HG03175 (cell line): ENCODE results near the gene CALML4.
A peak's percentile ranks its signal among the peaks of the same experiment; 100 is the strongest.
"Not testable (repeated sequence)": the region's sequence is repeated elsewhere in the genome, so short reads cannot be mapped to it uniquely, and the experiment has no call there.

Experiments
- ATAC-seq: cut with Tn5 transposase; IDR thresholded peaks from one replicate; pipeline ENCODE4 v1.9.1; 2021; ENCODE audit warnings: mild to moderate bottlenecking, moderate library complexity; ENCODE audit not compliant: unreplicated experiment

The CALML4 gene, protein sequence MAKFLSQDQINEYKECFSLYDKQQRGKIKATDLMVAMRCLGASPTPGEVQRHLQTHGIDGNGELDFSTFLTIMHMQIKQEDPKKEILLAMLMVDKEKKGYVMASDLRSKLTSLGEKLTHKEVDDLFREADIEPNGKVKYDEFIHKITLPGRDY

DNA sequence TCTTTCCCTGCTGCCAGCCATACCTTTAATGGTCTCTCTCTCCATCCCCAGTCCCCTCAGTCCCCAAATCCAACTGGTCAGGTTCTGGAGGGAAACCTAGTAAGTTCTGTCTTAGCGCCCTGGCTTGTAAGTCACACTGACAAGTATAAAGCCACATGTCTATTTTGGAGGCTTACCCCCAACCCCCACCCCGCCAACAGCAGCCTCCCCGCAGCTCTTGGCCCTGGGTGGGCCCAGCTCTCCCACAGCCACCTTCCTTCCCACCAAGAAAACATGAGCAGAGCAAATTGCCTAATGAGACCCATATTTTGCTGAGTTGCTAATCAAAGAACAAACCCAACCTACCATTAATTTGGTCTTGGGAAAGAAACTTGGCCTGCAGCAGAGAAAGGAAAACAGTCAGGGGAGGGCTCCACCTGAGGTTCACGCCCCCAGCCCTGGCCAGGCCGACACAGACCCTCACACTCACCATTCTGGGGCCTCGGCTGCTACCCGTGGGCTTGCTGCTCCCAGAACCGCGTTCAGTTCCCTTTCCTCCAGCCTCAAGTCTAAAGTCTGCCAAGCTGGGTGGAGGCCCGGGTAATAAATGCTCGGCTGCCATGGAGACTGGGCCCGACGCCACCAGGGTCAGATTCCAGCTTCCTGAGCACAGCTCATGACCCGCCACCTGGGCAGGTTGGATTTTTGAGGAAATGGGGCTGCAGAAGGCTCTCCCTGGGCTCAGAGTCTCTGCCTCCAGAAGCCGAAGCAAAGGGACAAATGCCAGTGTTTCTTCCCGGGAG, at the start of gene CALML4:
TSS of gene CALML4 (minus strand) at position 557 of the 782 bp plus-strand sequence. CDS start at position 472, 85 bp downstream.
- no peak for ATAC-seq

DNA sequence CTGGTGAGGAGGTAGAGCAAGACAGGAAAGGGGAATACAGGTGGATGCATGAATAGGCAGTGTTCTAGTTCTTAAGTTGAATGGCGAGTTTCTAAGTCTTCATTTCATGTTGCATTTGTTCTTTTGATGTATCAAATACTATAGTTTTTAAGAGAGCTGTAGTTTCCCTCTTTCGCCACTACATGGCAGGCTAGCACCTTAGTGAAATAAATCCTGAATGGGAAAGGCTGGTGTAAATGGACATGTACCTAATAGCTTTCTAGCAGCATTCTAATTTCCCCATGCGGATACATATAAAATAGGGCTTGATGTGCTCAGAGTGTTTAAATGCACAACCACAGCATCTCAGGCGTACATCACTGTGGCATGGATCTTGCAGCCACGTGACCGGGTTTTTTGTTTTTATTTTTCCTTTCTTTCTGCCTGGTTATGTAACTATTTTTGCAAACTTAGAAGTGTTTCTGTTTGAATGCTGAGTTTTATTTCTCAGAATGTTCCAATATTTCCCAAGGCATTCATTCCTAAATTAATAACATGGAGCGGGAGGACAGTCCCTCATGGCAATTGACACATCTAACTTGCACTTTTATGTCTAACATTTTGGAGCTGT, 47.9 kb upstream of the CALML4 start:
- no peak for ATAC-seq

DNA sequence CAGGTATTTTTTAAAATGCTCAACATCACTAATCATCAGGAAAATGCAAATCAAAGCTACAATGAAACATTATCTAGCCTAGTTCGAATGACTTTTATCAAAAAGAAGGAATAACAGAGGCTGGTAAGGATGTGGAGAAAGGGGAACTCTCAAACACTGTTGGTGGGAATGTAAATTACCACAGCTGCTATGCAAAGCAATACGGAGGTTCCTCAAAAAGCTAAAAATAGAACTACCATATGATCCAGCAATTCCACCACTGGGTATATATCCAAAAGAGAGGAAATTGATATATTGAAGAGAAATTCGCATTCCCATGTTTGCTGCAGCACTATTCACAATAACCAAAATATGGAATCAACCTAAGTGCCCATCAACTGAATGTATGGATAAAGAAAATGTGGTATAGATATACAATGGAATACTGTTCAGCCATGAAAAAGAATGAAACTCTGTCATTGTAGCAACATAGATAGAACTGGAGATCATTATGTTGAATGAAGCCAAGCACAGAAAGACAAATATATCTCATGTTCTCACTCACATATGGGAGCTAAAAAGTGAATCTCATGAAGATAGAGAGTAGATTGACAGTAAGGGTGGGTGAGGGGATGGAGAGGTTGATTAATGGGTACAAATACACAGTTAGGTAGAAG, 44.1 kb upstream of the CALML4 start:
- no peak for ATAC-seq

- no peak for ATAC-seq
Observed at GRCh38 chr15:68244235-68244634, 39.1 kb upstream of the CALML4 start.

DNA sequence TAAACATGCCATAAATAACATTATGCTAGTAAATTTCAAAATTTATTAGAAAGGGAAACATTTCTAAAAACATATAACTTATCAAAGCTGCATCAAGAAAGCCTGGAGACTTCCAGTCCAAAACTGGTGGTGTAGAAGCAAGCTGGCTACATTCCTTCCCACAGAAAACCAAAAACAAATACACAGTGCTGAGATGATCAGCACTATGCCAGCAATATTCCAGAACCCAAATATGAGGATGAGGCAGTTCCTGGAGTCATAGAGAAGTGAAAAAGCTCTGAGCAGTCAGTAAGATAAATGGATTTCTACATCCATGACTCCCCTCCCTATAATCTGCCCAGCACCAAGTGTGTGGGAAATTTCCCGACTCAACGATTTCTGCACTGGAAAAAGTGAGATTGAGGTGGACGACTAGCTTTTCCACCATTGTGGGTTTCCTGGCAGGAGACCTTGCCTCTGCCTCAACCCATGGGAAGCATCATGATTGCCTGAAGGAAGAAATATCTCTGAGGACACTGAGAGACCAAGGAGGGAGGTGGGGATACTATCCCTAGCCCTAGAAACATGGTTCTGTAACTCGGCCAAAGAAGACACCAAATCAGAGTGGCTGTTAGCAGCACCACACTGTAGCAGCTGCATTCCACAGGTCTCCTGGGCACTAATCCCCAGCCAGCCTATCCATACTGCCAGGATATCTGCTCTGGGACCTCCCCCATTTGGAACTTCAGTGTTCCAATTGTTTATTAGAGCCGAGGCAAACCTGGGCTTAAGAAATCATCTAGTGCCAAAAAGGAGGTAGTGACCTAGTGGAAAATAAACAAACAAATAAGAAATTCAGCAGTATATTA, 36.2 kb upstream of the CALML4 start:
- no peak for ATAC-seq

GRCh38 chr15:68239025-68239424, 33.9 kb upstream of the CALML4 start:
- no peak for ATAC-seq

- ATAC-seq, result no peak
Observed at GRCh38 chr15:68235022-68235421, 29.9 kb upstream of the CALML4 start.

DNA sequence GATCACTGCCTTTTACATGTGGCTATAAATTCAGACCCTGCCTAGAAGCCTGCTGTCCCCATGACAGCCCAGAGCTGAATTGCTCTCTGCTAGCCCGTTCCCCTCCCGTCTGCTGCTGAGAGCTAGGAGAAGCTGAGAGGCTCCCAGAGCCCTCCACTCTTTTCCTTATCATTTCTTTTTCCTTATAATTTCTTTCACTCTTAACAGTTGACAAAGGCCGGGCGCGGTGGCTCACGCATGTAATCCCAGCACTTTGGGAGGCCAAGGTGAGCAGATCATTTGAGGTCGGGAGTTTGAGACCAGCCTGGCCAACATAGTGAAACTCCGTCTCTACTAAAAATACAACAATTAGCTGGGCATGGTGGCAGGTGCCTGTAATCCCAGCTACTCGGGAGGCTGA, 29.4 kb upstream of the CALML4 start:
- not testable (repeated sequence) for ATAC-seq

- ATAC-seq, result no peak
Observed at GRCh38 chr15:68234060-68234459, 28.9 kb upstream of the CALML4 start.

GRCh38 chr15:68232937-68233336, 27.8 kb upstream of the CALML4 start:
- no peak for ATAC-seq

- ATAC-seq, result no peak
Observed at GRCh38 chr15:68232449-68232848, 27.3 kb upstream of the CALML4 start.

DNA sequence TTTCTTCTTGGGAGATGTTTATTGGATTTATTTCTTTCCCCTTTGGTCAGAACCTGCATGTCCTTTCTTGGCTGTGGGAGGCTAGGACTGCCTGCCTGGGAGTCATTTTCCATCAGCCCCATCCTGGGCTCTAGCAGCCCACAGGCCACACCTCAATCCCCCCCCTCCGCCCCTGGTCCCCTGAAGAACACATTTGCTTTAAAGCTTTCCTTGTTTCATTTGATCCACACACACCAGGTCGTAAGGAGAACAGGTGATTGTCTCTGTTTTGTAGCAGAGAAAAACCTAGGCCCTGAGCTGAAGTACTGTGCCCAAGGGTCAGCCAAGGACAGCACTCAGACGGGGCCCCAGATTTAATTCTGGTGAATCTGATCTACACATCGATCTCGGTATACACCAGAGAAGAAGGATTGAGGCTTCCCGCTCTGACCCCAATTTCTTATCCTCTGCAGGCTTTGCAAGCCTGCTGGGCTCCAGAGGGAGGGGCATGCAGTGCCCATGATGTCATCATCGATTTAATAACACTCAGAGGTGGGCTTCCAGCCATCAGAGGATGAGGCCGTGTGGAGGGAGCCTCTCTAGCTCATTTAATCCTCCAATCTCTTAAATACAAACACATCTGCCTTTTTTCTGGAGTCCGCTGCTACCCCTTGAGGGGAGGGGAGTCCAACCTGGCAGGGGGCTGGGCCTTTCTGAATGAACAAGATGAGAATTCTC, 26.1 kb upstream of the CALML4 start:
- ATAC-seq, result no peak

GRCh38 chr15:68230157-68231100, 25.3 kb upstream of the CALML4 start:
- no peak for ATAC-seq

- ATAC-seq, result peak; percentile 74
Observed at GRCh38 chr15:68229386-68230156, 24.4 kb upstream of the CALML4 start, which contains the start of gene CLN6. Gene CLN6 (minus strand): TSS chr15:68229728. CDS start chr15:68229584, 144 bp downstream.

DNA sequence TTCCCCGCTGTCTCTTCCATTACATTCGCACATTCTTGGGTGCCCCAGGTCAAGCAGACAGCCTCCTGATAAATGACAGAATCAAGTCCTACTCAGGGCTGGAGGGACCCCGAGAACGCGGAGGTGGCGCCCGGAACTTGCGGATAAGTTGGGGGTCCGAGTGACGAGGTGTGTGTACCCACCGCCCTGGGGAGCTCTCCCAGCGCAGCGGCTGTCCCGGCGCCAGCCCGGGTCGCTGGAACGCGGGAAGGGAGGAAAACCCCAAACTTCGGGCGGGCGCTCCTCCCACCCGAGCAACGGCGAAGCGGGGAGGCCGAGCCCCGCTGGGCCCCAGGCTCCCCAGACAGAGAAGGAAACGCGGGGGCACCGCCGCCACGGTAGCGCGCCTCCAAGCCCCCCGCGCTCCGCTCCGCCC, 23.8 kb upstream of the CALML4 start:
- ATAC-seq, result peak; percentile 1

DNA sequence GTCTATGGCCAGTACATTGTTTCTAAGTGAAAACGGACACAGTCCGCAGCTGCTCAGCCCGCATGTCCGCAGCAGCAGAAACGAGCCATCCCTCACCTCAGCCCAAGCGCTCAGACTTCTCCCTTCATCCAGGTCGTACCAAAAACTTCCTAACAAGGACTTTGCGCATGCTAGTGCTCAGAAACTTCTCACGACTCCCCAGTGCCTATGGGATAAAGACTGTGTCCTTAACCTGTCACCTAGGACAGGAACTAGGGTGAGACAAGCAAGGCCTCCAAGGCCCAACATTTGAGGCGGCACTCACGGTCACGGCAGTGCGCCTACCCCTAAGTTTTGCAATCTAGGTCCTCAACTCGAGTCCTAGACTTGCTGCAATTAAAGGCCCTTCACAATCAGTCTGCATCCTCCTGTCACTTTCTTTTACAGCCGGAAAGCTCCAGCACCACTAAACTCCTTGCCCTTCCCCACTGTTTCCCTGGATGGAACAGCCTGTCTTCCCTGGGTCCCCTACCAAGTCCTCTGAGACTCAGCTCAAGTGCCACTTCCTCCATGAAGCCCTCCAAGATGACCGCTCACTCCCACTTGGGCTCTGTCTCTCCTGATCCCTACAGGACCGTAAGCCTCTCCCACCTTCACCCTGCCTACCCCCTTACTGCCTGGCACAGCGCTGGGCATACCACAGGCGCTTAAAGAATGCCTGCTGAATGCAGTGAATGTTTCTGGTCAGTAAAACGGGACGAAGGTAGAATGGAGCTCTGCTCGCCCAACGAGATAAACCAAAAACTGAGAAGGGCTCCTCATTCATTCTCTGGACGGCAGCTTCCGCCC, 23.2 kb upstream of the CALML4 start:
- ATAC-seq, result no peak

DNA sequence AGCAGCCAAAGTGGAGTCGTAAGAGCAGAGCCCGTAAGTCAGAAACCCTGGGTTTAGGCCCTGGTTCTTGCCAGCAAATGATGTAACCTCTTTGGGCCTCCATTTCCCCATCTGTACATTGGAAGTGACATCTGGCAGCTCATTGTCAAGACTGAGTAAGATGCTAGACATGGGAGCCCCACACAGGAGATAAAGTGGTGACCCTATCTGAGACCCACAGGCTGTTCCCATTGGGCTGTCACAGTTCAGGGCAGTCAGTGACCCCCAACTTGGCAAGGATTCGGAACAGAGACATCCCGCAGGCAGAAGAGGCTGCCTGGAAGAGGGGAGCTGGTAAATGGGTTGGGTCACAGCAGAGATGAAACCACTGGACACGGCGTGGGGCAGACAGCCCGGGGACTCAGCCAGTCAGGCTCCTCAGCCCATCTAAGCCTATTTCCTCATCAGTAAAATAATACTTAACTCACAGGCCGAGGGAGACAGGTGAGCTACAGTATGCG, 22.6 kb upstream of the CALML4 start:
- ATAC-seq, result no peak
